H1 (cell line): ENCODE measurements around the gene ARHGAP25. TPM values are rescaled to one million over a fixed set of nuclear protein-coding genes. Genes with fewer than 3 reads are reported as not detected.

Experiments
- SIN3A ChIP-seq, 2 experiments: IDR thresholded peaks in 1 of 2; conservative IDR thresholded peaks in 1 of 2; 2 replicates each; pipeline ENCODE4 v1.6.1; 2011 to 2012; ENCODE audit warnings: low read length in 2 of 2, improper control_type of control experiment in 1 of 2, low read depth in 1 of 2, mild to moderate bottlenecking in 1 of 2
- polyA plus RNA-seq, 7 experiments: library from polyadenylated mRNA; depleted of rRNA in 3 of 7; stranded (reverse) in 5 of 7; unstranded in 2 of 7; fragments of >200 nt in 5 of 7; fragments of 200-250 nt in 2 of 7; gene quantifications; 1 replicate in 5 of 7; 2 replicates in 1 of 7; 4 replicates in 1 of 7; pipeline versions ENCODE4 v1.2.1 to v1.2.3, GENCODE V29; 2011 to 2013; ENCODE audit warnings: missing spikeins in 2 of 7, mixed read lengths in 2 of 7
- total RNA-seq: library from RNA; stranded (reverse); fragmentation: NEBNext Ultra II Directional; extraction: Animal tissue kit (Norgen Biotek cat#: 25700); gene quantifications from 2 replicates; pipeline ENCODE4 v1.2.1, GENCODE V29; 2021

The ARHGAP25 gene
- total and polyA plus RNA-seq, 2 of the 8 experiments (the other 6 are each of a cell fraction or from before 2014, with no cell fraction given) = 1.00 to 1.2 TPM

- no peak for TF ChIP-seq SIN3A (conservative IDR thresholded peaks at IDR 0.05 in 1 of 2, IDR thresholded peaks at IDR 0.05 in 1 of 2; ENCODE audit: low read depth in 1 of 2, low read length in 2 of 2)
Measured at GRCh38 chr2:68687018-68687417, 47.6 kb upstream of the ARHGAP25 start (continued).
